NB4 (cell line): ENCODE results near the gene STON1.

Source experiments
- CTCF ChIP-seq: IDR thresholded peaks from one replicate; pipeline ENCODE4 v1.5.1; 2012; ENCODE audit warnings: low read depth, low read length
- TF ChIP-seq, protein P1 (sequence below): IDR thresholded peaks from 2 replicates; pipeline ENCODE4 v1.6.1; 2011; ENCODE audit warnings: low read depth, low read length

- TF ChIP-seq, protein P1, sequence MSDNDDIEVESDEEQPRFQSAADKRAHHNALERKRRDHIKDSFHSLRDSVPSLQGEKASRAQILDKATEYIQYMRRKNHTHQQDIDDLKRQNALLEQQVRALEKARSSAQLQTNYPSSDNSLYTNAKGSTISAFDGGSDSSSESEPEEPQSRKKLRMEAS = no peak
- no peak for TF ChIP-seq CTCF
Observed at GRCh38 chr2:48578313-48578712, 48.4 kb downstream of the STON1 start.
